Measurements from ENCODE around the gene RAD51B. TPM values are rescaled to one million over a fixed set of nuclear protein-coding genes. Genes with fewer than 3 reads are reported as not detected.
"Not testable (repeated sequence)": the region's sequence is repeated elsewhere in the genome, so short reads cannot be mapped to it uniquely, and the experiment has no call there.

The RAD51B gene
- polyA plus RNA-seq, 3 donors, result 3.6 to 11.6 (median 9.4) TPM

- H3K27me3 ChIP-seq (ENCODE audit: control insufficient read depth in 2 of 2, insufficient read depth in 2 of 2, low read length in 2 of 2), result no peaks in the 10 kb centered on the region
- Mint-ChIP-seq H3K36me3 (peaks cover 8 to 12% of the 10 kb centered on the region in 2 donors), H3K27ac (no peak overlapping the region), H3K4me1 (no peaks in the 10 kb centered on the region), H3K4me3 (no peak overlapping the region), H3K9me3 (peaks cover 29 to 39% (median 32%) of the 10 kb centered on the region in 7 donors), H3K27me3 (ENCODE audit: low read depth in 3 of 3) (peaks cover 0 to 2% (median 0%) of the 10 kb centered on the region in 3 donors)
- no peak overlapping the region for H2AFZ ChIP-seq (ENCODE audit: insufficient read depth, low read depth, low read length, poor library complexity, severe bottlenecking)
- TF ChIP-seq, protein P1, sequence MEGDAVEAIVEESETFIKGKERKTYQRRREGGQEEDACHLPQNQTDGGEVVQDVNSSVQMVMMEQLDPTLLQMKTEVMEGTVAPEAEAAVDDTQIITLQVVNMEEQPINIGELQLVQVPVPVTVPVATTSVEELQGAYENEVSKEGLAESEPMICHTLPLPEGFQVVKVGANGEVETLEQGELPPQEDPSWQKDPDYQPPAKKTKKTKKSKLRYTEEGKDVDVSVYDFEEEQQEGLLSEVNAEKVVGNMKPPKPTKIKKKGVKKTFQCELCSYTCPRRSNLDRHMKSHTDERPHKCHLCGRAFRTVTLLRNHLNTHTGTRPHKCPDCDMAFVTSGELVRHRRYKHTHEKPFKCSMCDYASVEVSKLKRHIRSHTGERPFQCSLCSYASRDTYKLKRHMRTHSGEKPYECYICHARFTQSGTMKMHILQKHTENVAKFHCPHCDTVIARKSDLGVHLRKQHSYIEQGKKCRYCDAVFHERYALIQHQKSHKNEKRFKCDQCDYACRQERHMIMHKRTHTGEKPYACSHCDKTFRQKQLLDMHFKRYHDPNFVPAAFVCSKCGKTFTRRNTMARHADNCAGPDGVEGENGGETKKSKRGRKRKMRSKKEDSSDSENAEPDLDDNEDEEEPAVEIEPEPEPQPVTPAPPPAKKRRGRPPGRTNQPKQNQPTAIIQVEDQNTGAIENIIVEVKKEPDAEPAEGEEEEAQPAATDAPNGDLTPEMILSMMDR (IDR thresholded peaks at IDR 0.05), result no peak
- H3K27ac ChIP-seq (ENCODE audit: low read depth in 1 of 2, low read length in 2 of 2), result no peak overlapping the region
- no peak for DNase-seq
- intact Hi-C loops (cut with micrococcal nuclease), result no loop called here
- no peak overlapping the region for H3K9ac ChIP-seq (ENCODE audit: insufficient read depth, low read length, poor library complexity, severe bottlenecking)
- peaks cover 27% of the 10 kb centered on the region in 2 donors for H3K9me3 ChIP-seq (replicated peaks in 1 of 2; ENCODE audit: control insufficient read depth in 1 of 2, insufficient read depth in 1 of 2, low read length in 2 of 2)
- no peaks in the 10 kb centered on the region for H4K20me1 ChIP-seq (ENCODE audit: insufficient read depth, low read length)
- WGBS (ENCODE audit: insufficient coverage), result 100% methylated on average over 1 of the region's 2 CpGs
- no peak overlapping the region for H3K4me2 ChIP-seq (replicated peaks; ENCODE audit: extremely low read depth, low read length, poor library complexity, severe bottlenecking)
- no peaks in the 10 kb centered on the region for H3K4me1 ChIP-seq (ENCODE audit: control insufficient read depth in 1 of 2, insufficient read depth in 2 of 2, low read length in 2 of 2)
- H3K4me3 ChIP-seq (replicated peaks in 1 of 3; ENCODE audit: low read depth in 2 of 3, low read length in 3 of 3), result no peak overlapping the region
- H3K79me2 ChIP-seq (ENCODE audit: insufficient read depth, low read length), result no peaks in the 10 kb centered on the region
- peaks cover 0 to 13% of the 10 kb centered on the region in 2 donors for H3K36me3 ChIP-seq (replicated peaks in 1 of 2; ENCODE audit: control insufficient read depth in 1 of 2, insufficient read depth in 2 of 2, low read length in 2 of 2)
These were observed 279.3 kb downstream of the RAD51B start for GRCh38 chr14:68098834-68099233.

- Histone ChIP-seq H2AFZ (ENCODE audit: insufficient read depth, low read depth, low read length, poor library complexity, severe bottlenecking) (no peak overlapping the region), H3K27ac (ENCODE audit: low read depth in 1 of 2, low read length in 2 of 2) (no peak overlapping the region), H3K4me3 (replicated peaks in 1 of 3; ENCODE audit: low read depth in 2 of 3, low read length in 3 of 3) (no peak overlapping the region), H3K36me3 (replicated peaks in 1 of 2; ENCODE audit: control insufficient read depth in 1 of 2, insufficient read depth in 2 of 2, low read length in 2 of 2) (peaks cover 0 to 13% of the 10 kb centered on the region in 2 donors), H3K4me1 (ENCODE audit: control insufficient read depth in 1 of 2, insufficient read depth in 2 of 2, low read length in 2 of 2) (no peaks in the 10 kb centered on the region), H4K20me1 (ENCODE audit: insufficient read depth, low read length) (no peaks in the 10 kb centered on the region), H3K4me2 (replicated peaks; ENCODE audit: extremely low read depth, low read length, poor library complexity, severe bottlenecking) (no peak overlapping the region), H3K9me3 (replicated peaks in 1 of 2; ENCODE audit: control insufficient read depth in 1 of 2, insufficient read depth in 1 of 2, low read length in 2 of 2) (peaks cover 27% of the 10 kb centered on the region in 2 donors), H3K9ac (ENCODE audit: insufficient read depth, low read length, poor library complexity, severe bottlenecking) (no peak overlapping the region), H3K27me3 (ENCODE audit: control insufficient read depth in 2 of 2, insufficient read depth in 2 of 2, low read length in 2 of 2) (no peaks in the 10 kb centered on the region), H3K79me2 (ENCODE audit: insufficient read depth, low read length) (no peaks in the 10 kb centered on the region)
- Mint-ChIP-seq H3K9me3 (peaks cover 28 to 39% (median 32%) of the 10 kb centered on the region in 7 donors), H3K4me3 (no peak overlapping the region), H3K4me1 (no peaks in the 10 kb centered on the region), H3K27me3 (ENCODE audit: low read depth in 3 of 3) (peaks cover 0 to 2% (median 0%) of the 10 kb centered on the region in 3 donors), H3K27ac (no peak overlapping the region), H3K36me3 (peaks cover 8 to 12% of the 10 kb centered on the region in 2 donors)
- TF ChIP-seq, protein P1 (IDR thresholded peaks at IDR 0.05), result no peak
- WGBS (ENCODE audit: insufficient coverage), result 100% methylated on average over 5 of the region's 5 CpGs
- DNase-seq, result no peak
- intact Hi-C loops (cut with micrococcal nuclease), result no loop called here
These were observed 280.0 kb downstream of the RAD51B start for GRCh38 chr14:68099495-68100045.

DNA sequence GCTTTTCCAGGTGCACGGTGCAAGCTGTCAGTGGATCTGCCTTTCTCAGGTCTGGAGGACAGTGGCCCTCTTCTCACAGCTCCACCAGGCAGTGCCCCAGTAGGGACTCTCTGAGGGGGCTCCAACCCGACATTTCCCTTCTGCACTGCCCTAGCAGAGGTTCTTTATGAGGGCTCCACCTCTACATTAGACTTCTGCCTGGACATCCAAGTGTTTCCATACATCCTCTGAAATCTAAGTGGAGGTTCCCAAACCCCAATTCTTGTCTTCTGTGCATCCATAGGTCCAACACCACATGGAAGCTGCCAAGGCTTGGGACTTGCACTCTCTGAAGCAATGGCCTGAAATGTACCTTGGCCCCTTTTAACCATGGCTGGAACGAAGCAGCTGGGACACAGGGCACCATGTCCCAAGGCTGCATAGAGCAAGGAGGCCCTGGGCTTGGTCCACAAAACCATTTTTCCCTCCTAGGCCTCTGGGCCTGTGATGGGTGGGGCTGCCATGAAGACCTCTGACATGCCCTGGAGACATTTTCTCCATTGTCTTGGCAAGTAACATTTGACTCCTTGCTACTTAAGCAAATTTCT lies 282.2 kb downstream of the RAD51B start:
- H3K27me3 Mint-ChIP-seq (ENCODE audit: low read depth in 3 of 3); intact Hi-C loops (cut with micrococcal nuclease); H3K9ac ChIP-seq (ENCODE audit: insufficient read depth, low read length, poor library complexity, severe bottlenecking); H2AFZ ChIP-seq (ENCODE audit: insufficient read depth, low read depth, low read length, poor library complexity, severe bottlenecking); H3K4me1 Mint-ChIP-seq; H3K27ac Mint-ChIP-seq; H3K27me3 ChIP-seq (ENCODE audit: control insufficient read depth in 2 of 2, insufficient read depth in 2 of 2, low read length in 2 of 2); H3K4me3 ChIP-seq (replicated peaks in 1 of 3; ENCODE audit: low read depth in 2 of 3, low read length in 3 of 3); H3K4me1 ChIP-seq (ENCODE audit: control insufficient read depth in 1 of 2, insufficient read depth in 2 of 2, low read length in 2 of 2); H3K4me2 ChIP-seq (replicated peaks; ENCODE audit: extremely low read depth, low read length, poor library complexity, severe bottlenecking); H3K79me2 ChIP-seq (ENCODE audit: insufficient read depth, low read length); H4K20me1 ChIP-seq (ENCODE audit: insufficient read depth, low read length); H3K27ac ChIP-seq (ENCODE audit: low read depth in 1 of 2, low read length in 2 of 2); DNase-seq; H3K4me3 Mint-ChIP-seq: not testable (repeated sequence)
- peaks cover 28 to 36% (median 32%) of the 10 kb centered on the region in 7 donors for H3K9me3 Mint-ChIP-seq
- Histone ChIP-seq H3K9me3 (replicated peaks in 1 of 2; ENCODE audit: control insufficient read depth in 1 of 2, insufficient read depth in 1 of 2, low read length in 2 of 2) (peaks cover 27% of the 10 kb centered on the region in 2 donors), H3K36me3 (replicated peaks in 1 of 2; ENCODE audit: control insufficient read depth in 1 of 2, insufficient read depth in 2 of 2, low read length in 2 of 2) (peaks cover 0 to 13% of the 10 kb centered on the region in 2 donors)
- H3K36me3 Mint-ChIP-seq, result peaks cover 8 to 12% of the 10 kb centered on the region in 2 donors
- WGBS (ENCODE audit: insufficient coverage), result 100% methylated on average over 2 of the region's 3 CpGs
